Endothelial cell of umbilical vein (primary cell): ENCODE data around the gene BACE1-AS. TPM values are rescaled to one million over a fixed set of nuclear protein-coding genes. Genes with fewer than 3 reads are reported as not detected.

ENCODE experiments used
- BruUV-seq: library from RNA; stranded (reverse); fragments of 400-500 nt; replicated peaks from 2 replicates; lab custom pipeline; 2021; lab: Mats Ljungman, UMichigan
- CTCF ChIA-PET: fragments of 300-600, 350-600 bp; sonication (Branson Sonifier 250); formaldehyde crosslinking; loops from one replicate; lab custom pipeline; 2021; ENCODE audit warnings: antibody characterized with exemption, inconsistent platforms; lab: Charles Lee
- POLR2A ChIA-PET: fragments of 300-600, 350-600 bp; sonication (Branson Sonifier 250); formaldehyde crosslinking; loops from one replicate; lab custom pipeline; 2021; ENCODE audit warnings: antibody characterized with exemption, inconsistent platforms; lab: Charles Lee
- DNase-seq: peaks from one replicate; pipeline ENCODE4 v3.0.0-alpha.2; 2011; ENCODE audit warnings: low read depth, low spot score
- FAIRE-seq: peaks from 2 replicates; lab custom pipeline; 2011; peaks lifted over from hg19 to GRCh38; lab: Jason Lieb, UNC
- H2AFZ ChIP-seq: 2 replicates; pipeline ENCODE4 v1.6.0; 2012; ENCODE audit warnings: low read depth, low read length, control low read depth, inconsistent platforms
- H3K27ac ChIP-seq: 2 replicates; pipeline ENCODE4 v1.5.1; 2011; ENCODE audit warnings: low read depth, mild to moderate bottlenecking, control low read depth, low read length, moderate library complexity; ENCODE audit not compliant: insufficient read depth
- H3K27me3 ChIP-seq, 2 experiments: 2 replicates each; pipeline versions ENCODE4 v1.6.0 to v1.6.1; 2011; ENCODE audit warnings: low read length in 2 of 2, mixed read lengths in 1 of 2; ENCODE audit not compliant: control insufficient read depth in 2 of 2, insufficient read depth in 2 of 2
- H3K36me3 ChIP-seq, 2 experiments: 2 replicates in 1 of 2; 3 replicates in 1 of 2; pipeline ENCODE4 v1.5.1; 2011; ENCODE audit warnings: low read length in 2 of 2, mild to moderate bottlenecking in 1 of 2, moderate library complexity in 1 of 2; ENCODE audit not compliant: control insufficient read depth in 2 of 2, insufficient read depth in 2 of 2; ENCODE audit errors: extremely low read depth in 1 of 2
- H3K4me1 ChIP-seq: 3 replicates; pipeline ENCODE4 v1.5.1; 2011; ENCODE audit warnings: mild to moderate bottlenecking, low read length; ENCODE audit not compliant: control insufficient read depth, insufficient read depth; ENCODE audit errors: extremely low read depth
- H3K4me2 ChIP-seq: 2 replicates; pipeline ENCODE4 v1.6.1; 2011; ENCODE audit warnings: low read length, control low read depth, mixed read lengths; ENCODE audit not compliant: insufficient read depth
- H3K4me3 ChIP-seq, 3 experiments: fragments of 200-600 bp in 1 of 3; sonication (generic), shearing (Covaris generic) in 1 of 3; replicated peaks in 1 of 3; 2 replicates each; pipeline ENCODE4 v1.5.1; 2011 to 2016; ENCODE audit warnings: control low read depth in 3 of 3, low read length in 3 of 3, mild to moderate bottlenecking in 2 of 3, inconsistent platforms in 1 of 3, low read depth in 1 of 3, moderate library complexity in 1 of 3; ENCODE audit not compliant: insufficient read depth in 1 of 3
- H3K79me2 ChIP-seq: 2 replicates; pipeline ENCODE4 v1.6.0; 2012; ENCODE audit warnings: low read length, inconsistent platforms; ENCODE audit not compliant: control insufficient read depth, insufficient read depth
- H3K9ac ChIP-seq: replicated peaks from 2 replicates; pipeline ENCODE3; 2011; ENCODE audit warnings: low read length, control low read depth; ENCODE audit not compliant: insufficient read depth; ENCODE audit errors: extremely low read depth
- H3K9me1 ChIP-seq: replicated peaks from 3 replicates; pipeline ENCODE4 v1.6.0; 2011; ENCODE audit warnings: mild to moderate bottlenecking, low read length; ENCODE audit not compliant: control insufficient read depth, insufficient read depth; ENCODE audit errors: extremely low read depth
- H3K9me3 ChIP-seq: replicated peaks from 2 replicates; pipeline ENCODE4 v1.5.1; 2012; ENCODE audit warnings: low read length, inconsistent platforms; ENCODE audit not compliant: control insufficient read depth, insufficient read depth
- H4K20me1 ChIP-seq: replicated peaks from 2 replicates; pipeline ENCODE3; 2011; ENCODE audit warnings: mild to moderate bottlenecking, low read length; ENCODE audit not compliant: control insufficient read depth, insufficient read depth; ENCODE audit errors: extremely low read depth
- EZH2 ChIP-seq: IDR thresholded peaks from 2 replicates; pipeline ENCODE4 v1.6.1; 2012; ENCODE audit warnings: borderline replicate concordance, low read depth, mild to moderate bottlenecking, moderate library complexity, low read length, inconsistent platforms; ENCODE audit not compliant: severe bottlenecking
- FOS ChIP-seq: IDR thresholded peaks from 2 replicates; pipeline ENCODE4 v1.6.1; 2011; ENCODE audit warnings: mild to moderate bottlenecking, low read length, moderate library complexity, borderline replicate concordance; ENCODE audit not compliant: insufficient read depth
- GATA2 ChIP-seq: IDR thresholded peaks from 2 replicates; pipeline ENCODE4 v1.7.0; 2011; ENCODE audit warnings: low read depth, mild to moderate bottlenecking, moderate library complexity, mixed read lengths, low read length; ENCODE audit not compliant: insufficient read length, insufficient read depth
- JUN ChIP-seq: IDR thresholded peaks from 2 replicates; pipeline ENCODE4 v1.6.1; 2011; ENCODE audit warnings: borderline replicate concordance, low read depth; ENCODE audit not compliant: insufficient read length, insufficient read depth
- MYC ChIP-seq: IDR thresholded peaks from one replicate; pipeline ENCODE4 v1.6.1; 2011; ENCODE audit warnings: mild to moderate bottlenecking, low read depth, low read length
- POLR2A ChIP-seq: IDR thresholded peaks from 2 replicates; pipeline ENCODE4 v1.6.1; 2012; ENCODE audit warnings: low read depth, mild to moderate bottlenecking, control low read depth, low read length
- POLR2AphosphoS5 ChIP-seq: IDR thresholded peaks from 2 replicates; pipeline ENCODE4 v1.6.1; 2012; ENCODE audit warnings: low read depth, mild to moderate bottlenecking, control low read depth, low read length, moderate library complexity; ENCODE audit not compliant: insufficient read depth
- dilution Hi-C: fragments of 300-500 bp; cut with MboI; formaldehyde crosslinking; loops from one replicate; pipeline ENCODE4 v1.15.0; 2019; ENCODE audit warnings: low sequenced_read_pairs; ENCODE audit not compliant: extremely low pct_ligation_motif_present
- intact Hi-C: fragments of 100-400 bp; cut with micrococcal nuclease; formaldehyde crosslinking; loops from one replicate; pipeline ENCODE4 v1.10.0; 2022
- polyA plus RNA-seq, 4 experiments: library from polyadenylated mRNA; depleted of rRNA in 3 of 4; stranded (reverse) in 3 of 4; unstranded in 1 of 4; fragments of >200 nt; gene quantifications; 2 replicates each; pipeline versions ENCODE4 v1.2.1 to v1.2.3, GENCODE V29; 2011 to 2012; ENCODE audit warnings: missing spikeins in 1 of 4
- total RNA-seq: library from RNA; stranded (reverse); gene quantifications from 2 replicates; pipeline ENCODE4 v1.2.3, GENCODE V29; 2021
- TF ChIP-seq, protein P1 (sequence below): IDR thresholded peaks from 2 replicates; pipeline ENCODE4 v1.6.1; 2011; ENCODE audit not compliant: insufficient read depth, insufficient read length
- TF ChIP-seq, protein P2 (sequence below), 2 donors: IDR thresholded peaks; 1 replicate in 1 of 2; 2 replicates in 1 of 2; pipeline ENCODE4 v1.5.1; 2011; ENCODE audit warnings: low read length in 2 of 2, mild to moderate bottlenecking in 2 of 2, moderate library complexity in 2 of 2, control low read depth in 1 of 2, inconsistent platforms in 1 of 2, low read depth in 1 of 2; ENCODE audit not compliant: insufficient read depth in 1 of 2; ENCODE audit errors: extremely low read depth in 1 of 2

BACE1-AS gene
- total and polyA plus RNA-seq, 2 donors (not counting 3 experiments of a cell fraction or from before 2014, with no cell fraction given): 7.6 to 8.1 TPM

DNA sequence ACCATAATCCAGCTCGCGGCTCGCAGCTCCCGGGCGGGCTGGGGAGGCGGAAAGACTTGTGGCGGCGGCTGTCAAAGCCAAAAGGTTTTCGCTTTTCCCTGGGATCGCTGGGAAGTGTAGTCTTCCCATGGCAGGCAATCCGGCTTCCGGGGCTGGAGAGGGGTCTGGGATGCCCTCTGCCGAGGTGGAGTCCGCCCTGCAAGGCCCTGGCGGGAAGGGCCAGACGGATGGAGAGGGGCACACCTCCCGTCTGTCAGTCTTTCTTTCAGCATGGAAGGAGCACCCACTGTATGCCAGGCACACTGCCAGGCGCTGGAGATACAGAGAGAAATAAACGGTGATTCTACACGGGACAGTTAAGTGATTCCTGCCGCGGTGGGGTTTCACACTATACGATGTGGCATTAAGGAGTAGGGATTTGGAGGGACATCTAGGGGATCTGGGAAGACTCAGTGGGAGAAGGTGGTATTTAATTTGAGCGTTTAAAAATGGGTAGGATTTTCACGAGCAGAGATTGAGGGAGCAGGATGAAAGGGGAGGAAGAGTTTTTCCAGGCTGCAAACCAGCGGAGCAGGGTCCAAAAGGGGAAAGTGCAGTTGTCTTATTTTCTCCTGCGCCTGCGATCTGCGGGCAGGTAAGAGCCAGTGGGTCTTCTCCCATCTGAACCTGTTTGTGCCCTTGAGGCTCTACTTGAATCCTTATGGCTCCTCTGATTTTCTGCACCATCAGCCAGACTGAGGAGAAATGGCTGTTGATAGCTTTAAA is 25.2 kb downstream of the BACE1-AS start, which contains the start of gene BACE1:
Gene BACE1 (minus strand): TSS at position 60 of the 765 bp plus-strand sequence. CDS start 461 bp downstream, outside the sequence.
- CTCF ChIA-PET: interaction anchor here (0.6 to 1.5 kb wide), 10 partner anchors 11 to 84 kb away, joined by 3 to 4 read pairs (median 4); partner anchors contain the start of genes CEP164 and RNF214
- H3K4me1 ChIP-seq: peaks cover 14% of the 10 kb centered on the region
- BruUV-seq: no TSS peak
- peak within 1 kb of the TSS; percentile 77 for H2AFZ ChIP-seq
- peak; percentile 82 for DNase-seq
- H3K27ac ChIP-seq: peak within 1 kb of the TSS; percentile 34
- TF ChIP-seq JUN (no peak), POLR2AphosphoS5 (peak; percentile 55), EZH2 (no peak), FOS (no peak), MYC (no peak), POLR2A (peak; percentile 47), GATA2 (no peak)
- TF ChIP-seq, protein P1, sequence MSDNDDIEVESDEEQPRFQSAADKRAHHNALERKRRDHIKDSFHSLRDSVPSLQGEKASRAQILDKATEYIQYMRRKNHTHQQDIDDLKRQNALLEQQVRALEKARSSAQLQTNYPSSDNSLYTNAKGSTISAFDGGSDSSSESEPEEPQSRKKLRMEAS: no peak
- TF ChIP-seq, protein P2, sequence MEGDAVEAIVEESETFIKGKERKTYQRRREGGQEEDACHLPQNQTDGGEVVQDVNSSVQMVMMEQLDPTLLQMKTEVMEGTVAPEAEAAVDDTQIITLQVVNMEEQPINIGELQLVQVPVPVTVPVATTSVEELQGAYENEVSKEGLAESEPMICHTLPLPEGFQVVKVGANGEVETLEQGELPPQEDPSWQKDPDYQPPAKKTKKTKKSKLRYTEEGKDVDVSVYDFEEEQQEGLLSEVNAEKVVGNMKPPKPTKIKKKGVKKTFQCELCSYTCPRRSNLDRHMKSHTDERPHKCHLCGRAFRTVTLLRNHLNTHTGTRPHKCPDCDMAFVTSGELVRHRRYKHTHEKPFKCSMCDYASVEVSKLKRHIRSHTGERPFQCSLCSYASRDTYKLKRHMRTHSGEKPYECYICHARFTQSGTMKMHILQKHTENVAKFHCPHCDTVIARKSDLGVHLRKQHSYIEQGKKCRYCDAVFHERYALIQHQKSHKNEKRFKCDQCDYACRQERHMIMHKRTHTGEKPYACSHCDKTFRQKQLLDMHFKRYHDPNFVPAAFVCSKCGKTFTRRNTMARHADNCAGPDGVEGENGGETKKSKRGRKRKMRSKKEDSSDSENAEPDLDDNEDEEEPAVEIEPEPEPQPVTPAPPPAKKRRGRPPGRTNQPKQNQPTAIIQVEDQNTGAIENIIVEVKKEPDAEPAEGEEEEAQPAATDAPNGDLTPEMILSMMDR (IDR thresholded peaks at IDR 0.05; ENCODE audit: extremely low read depth in 1 of 2, insufficient read depth in 1 of 2, low read depth in 1 of 2, low read length in 2 of 2): peak in 1 of 2 donors; percentile 29
- no peaks in the 10 kb centered on the region for H3K9me1 ChIP-seq
- POLR2A ChIA-PET: interaction anchor here (0.6 kb wide), 2 partner anchors 64 to 961 kb away, joined by 3 to 5 read pairs; no protein-coding TSS in a partner anchor
- H3K9me3 ChIP-seq: no peaks in the 10 kb centered on the region
- intact Hi-C loops: loop anchor here (1.0 to 5.0 kb wide), 4 partner anchors 12 to 139 kb away; partner anchors contain the start of genes PCSK7, RNF214 and SIDT2
- no peaks in the 10 kb centered on the region for H4K20me1 ChIP-seq
- H3K27me3 ChIP-seq: no peaks in the 10 kb centered on the region
- peaks cover 11% of the 10 kb centered on the region for H3K79me2 ChIP-seq
- peak within 1 kb of the TSS; percentile 85 for H3K4me2 ChIP-seq
- H3K4me3 ChIP-seq: peak within 1 kb of the TSS; percentile 3 to 68 (median 41)
- no peaks in the 10 kb centered on the region for H3K36me3 ChIP-seq
- dilution Hi-C loops: no loop called here
- peak; percentile 94 for FAIRE-seq
- peak within 1 kb of the TSS; percentile 64 for H3K9ac ChIP-seq
